Measurements from ENCODE around the gene RBPJL. TPM values are rescaled to one million over a fixed set of nuclear protein-coding genes. Genes with fewer than 3 reads are reported as not detected.

RBPJL gene
- total and polyA plus RNA-seq, 2 of the 13 experiments (the other 11 are each of a cell fraction or from before 2014, with no cell fraction given): not detected

DNA sequence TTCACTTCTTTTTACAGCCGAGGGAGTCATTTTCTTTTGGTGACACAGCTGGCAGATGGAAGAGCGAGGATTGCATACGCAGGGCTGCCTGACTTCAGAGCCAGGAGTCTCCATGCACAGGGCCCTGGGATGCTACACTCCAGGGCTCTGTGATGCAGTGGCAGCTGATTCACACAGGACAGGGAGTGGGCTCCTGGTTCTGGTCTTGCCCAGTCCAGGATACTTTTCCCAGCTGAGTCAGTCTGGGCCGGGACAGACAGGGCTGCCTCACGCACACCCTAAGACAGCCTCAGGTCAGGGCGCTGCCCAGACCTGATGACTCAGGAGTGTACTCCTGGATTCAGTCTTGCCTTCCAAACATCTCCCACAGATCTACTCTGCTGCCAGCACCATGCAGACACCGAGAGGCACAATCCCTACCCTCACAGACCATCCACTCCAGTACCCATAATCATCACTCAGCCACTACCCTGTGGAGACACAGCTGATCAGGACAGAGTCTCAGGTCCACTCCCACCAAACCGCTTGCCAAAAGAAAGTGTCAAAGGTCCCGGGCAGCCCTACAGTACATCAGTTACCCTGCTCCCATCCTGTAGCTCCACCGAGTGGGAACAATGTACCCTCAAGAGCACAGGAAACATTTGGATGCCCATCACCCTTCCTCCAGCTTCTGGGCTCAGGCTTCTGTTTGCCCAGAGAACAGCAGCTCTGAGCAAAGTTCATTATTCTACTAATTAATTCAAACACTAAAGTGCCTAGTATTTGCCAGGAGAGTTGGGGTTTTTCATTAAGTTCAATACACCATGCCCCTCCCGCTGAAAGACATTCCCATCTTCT lies 30.1 kb downstream of the RBPJL start (continued):
- 0 out of 2 replicates have a peak, but pooled peaks have one; percentile 39 for TF ChIP-seq ZNF136 (CRISPR knock-in tag; IDR thresholded peaks at IDR 0.05; ENCODE audit: low read depth)
- TF ChIP-seq, protein P1, sequence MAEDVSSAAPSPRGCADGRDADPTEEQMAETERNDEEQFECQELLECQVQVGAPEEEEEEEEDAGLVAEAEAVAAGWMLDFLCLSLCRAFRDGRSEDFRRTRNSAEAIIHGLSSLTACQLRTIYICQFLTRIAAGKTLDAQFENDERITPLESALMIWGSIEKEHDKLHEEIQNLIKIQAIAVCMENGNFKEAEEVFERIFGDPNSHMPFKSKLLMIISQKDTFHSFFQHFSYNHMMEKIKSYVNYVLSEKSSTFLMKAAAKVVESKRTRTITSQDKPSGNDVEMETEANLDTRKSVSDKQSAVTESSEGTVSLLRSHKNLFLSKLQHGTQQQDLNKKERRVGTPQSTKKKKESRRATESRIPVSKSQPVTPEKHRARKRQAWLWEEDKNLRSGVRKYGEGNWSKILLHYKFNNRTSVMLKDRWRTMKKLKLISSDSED (CRISPR knock-in tag; IDR thresholded peaks at IDR 0.05): no peak
- peak; percentile 55; the same call in 1 of the 2 replicates for TF ChIP-seq ZNF567 (CRISPR knock-in tag; IDR thresholded peaks at IDR 0.05; ENCODE audit: borderline replicate concordance)
- no peak for TF ChIP-seq EEA1 (CRISPR knock-in tag; IDR thresholded peaks at IDR 0.05; ENCODE audit: borderline replicate concordance)
- no peak for TF ChIP-seq ZNF451 (CRISPR knock-in tag; IDR thresholded peaks at IDR 0.05)
- no peak for TF ChIP-seq SOX6 (IDR thresholded peaks at IDR 0.05)
- TF ChIP-seq SOX6 (CRISPR knock-in tag; IDR thresholded peaks at IDR 0.05): peak; percentile 50; the same call in 1 of the 2 replicates
- no peak for TF ChIP-seq RFX1 (IDR thresholded peaks at IDR 0.05)
- TF ChIP-seq ZNF660 (CRISPR knock-in tag; IDR thresholded peaks at IDR 0.05; ENCODE audit: borderline replicate concordance, low read depth): no peak
- TF ChIP-seq, protein P2, sequence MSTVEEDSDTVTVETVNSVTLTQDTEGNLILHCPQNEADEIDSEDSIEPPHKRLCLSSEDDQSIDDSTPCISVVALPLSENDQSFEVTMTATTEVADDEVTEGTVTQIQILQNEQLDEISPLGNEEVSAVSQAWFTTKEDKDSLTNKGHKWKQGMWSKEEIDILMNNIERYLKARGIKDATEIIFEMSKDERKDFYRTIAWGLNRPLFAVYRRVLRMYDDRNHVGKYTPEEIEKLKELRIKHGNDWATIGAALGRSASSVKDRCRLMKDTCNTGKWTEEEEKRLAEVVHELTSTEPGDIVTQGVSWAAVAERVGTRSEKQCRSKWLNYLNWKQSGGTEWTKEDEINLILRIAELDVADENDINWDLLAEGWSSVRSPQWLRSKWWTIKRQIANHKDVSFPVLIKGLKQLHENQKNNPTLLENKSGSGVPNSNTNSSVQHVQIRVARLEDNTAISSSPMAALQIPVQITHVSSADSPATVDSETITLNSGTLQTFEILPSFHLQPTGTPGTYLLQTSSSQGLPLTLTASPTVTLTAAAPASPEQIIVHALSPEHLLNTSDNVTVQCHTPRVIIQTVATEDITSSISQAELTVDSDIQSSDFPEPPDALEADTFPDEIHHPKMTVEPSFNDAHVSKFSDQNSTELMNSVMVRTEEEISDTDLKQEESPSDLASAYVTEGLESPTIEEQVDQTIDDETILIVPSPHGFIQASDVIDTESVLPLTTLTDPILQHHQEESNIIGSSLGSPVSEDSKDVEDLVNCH (CRISPR knock-in tag; IDR thresholded peaks at IDR 0.05): no peak
- TF ChIP-seq ZNF570 (CRISPR knock-in tag; IDR thresholded peaks at IDR 0.05; ENCODE audit: borderline replicate concordance): no peak
- TF ChIP-seq ZNF256 (CRISPR knock-in tag; conservative IDR thresholded peaks at IDR 0.05): no peak
- TF ChIP-seq ZNF772 (CRISPR knock-in tag; IDR thresholded peaks at IDR 0.05): peak; percentile 45; the same call in 1 of the 2 replicates
- no peak for TF ChIP-seq XBP1 (CRISPR knock-in tag; IDR thresholded peaks at IDR 0.05)
- no peak for TF ChIP-seq BHLHE40 (IDR thresholded peaks at IDR 0.05; ENCODE audit: low read length)
- TF ChIP-seq ARNT (IDR thresholded peaks at IDR 0.05): no peak
- TF ChIP-seq, protein P3, sequence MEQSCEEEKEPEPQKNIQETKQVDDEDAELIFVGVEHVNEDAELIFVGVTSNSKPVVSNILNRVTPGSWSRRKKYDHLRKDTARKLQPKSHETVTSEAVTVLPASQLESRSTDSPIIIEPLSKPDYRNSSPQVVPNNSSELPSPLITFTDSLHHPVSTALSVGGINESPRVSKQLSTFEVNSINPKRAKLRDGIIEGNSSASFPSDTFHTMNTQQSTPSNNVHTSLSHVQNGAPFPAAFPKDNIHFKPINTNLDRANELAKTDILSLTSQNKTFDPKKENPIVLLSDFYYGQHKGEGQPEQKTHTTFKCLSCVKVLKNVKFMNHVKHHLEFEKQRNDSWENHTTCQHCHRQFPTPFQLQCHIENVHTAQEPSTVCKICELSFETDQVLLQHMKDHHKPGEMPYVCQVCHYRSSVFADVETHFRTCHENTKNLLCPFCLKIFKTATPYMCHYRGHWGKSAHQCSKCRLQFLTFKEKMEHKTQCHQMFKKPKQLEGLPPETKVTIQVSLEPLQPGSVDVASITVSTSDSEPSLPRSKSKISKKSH (CRISPR knock-in tag; IDR thresholded peaks at IDR 0.05; ENCODE audit: borderline replicate concordance): no peak
- TF ChIP-seq ZNF776 (CRISPR knock-in tag; IDR thresholded peaks at IDR 0.05): no peak
- TF ChIP-seq ZMYM3 (CRISPR knock-in tag; IDR thresholded peaks at IDR 0.05): no peak
- TF ChIP-seq ZNF547 (CRISPR knock-in tag; IDR thresholded peaks at IDR 0.05): 0 out of 2 replicates have a peak, but pooled peaks have one; percentile 24
- TF ChIP-seq, protein P4, sequence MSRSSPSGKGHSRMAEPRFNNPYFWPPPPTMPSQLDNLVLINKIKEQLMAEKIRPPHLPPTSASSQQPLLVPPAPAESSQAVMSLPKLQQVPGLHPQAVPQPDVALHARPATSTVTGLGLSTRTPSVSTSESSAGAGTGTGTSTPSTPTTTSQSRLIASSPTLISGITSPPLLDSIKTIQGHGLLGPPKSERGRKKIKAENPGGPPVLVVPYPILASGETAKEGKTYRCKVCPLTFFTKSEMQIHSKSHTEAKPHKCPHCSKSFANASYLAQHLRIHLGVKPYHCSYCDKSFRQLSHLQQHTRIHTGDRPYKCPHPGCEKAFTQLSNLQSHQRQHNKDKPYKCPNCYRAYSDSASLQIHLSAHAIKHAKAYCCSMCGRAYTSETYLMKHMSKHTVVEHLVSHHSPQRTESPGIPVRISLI (CRISPR knock-in tag; IDR thresholded peaks at IDR 0.05; ENCODE audit: borderline replicate concordance): no peak
- no peak for TF ChIP-seq PITX1 (CRISPR knock-in tag; IDR thresholded peaks at IDR 0.05)
- peak; percentile 80 for TF ChIP-seq HNF4A (CRISPR knock-in tag; IDR thresholded peaks at IDR 0.05)

All from HepG2 (cell line).